Testis (tissue), 3 donors: ENCODE results near the gene CARHSP1. TPM values are rescaled to one million over a fixed set of nuclear protein-coding genes. Genes with fewer than 3 reads are reported as not detected.
A peak's percentile ranks its signal among the peaks of the same experiment; 100 is the strongest.

Experiments used
- DNase-seq: peaks from one replicate; pipeline ENCODE4 v3.0.0-alpha.2; 2019
- H3K27ac ChIP-seq, 2 donors: fragments of 200-600 bp; sonication (generic); one replicate each; pipeline ENCODE4 v1.5.1; 2019
- H3K27me3 ChIP-seq: fragments of 200-600 bp; sonication (generic); one replicate; pipeline ENCODE4 v1.5.1; 2019
- H3K36me3 ChIP-seq: fragments of 200-600 bp; sonication (generic); one replicate; pipeline ENCODE4 v1.5.1; 2017; ENCODE audit warnings: low read depth; ENCODE audit errors: missing control alignments
- H3K4me1 ChIP-seq: fragments of 200-600 bp; sonication (generic); one replicate; pipeline ENCODE4 v1.5.1; 2019
- H3K4me3 ChIP-seq, 2 donors: fragments of 200-600 bp; sonication (generic); one replicate each; pipeline ENCODE4 v1.5.1; 2017 to 2019
- H3K9me3 ChIP-seq: fragments of 200-600 bp; sonication (generic); one replicate; pipeline ENCODE4 v1.5.1; 2017
- CTCF ChIP-seq, 3 experiments: fragments of 450-650 bp in 2 of 3; fragments of 200-600 bp in 1 of 3; sonication (generic) in 1 of 3; IDR thresholded peaks; one replicate each; pipeline ENCODE4 v1.5.1; 2016 to 2019; ENCODE audit warnings: antibody characterized with exemption in 3 of 3, mild to moderate bottlenecking in 2 of 3, moderate library complexity in 1 of 3
- POLR2A ChIP-seq: fragments of 450-650 bp; IDR thresholded peaks from one replicate; pipeline ENCODE4 v1.6.1; 2017; ENCODE audit warnings: antibody characterized with exemption, mild to moderate bottlenecking, moderate library complexity
- WGBS, 2 donors: methylation state at CpG; one replicate each; pipeline ENCODE4 v1.1.5; 2018; 5-methylcytosine and 5-hydroxymethylcytosine counted together
- intact Hi-C: fragments of 100-400 bp; cut with DNase I; formaldehyde crosslinking; loops from one replicate; pipeline ENCODE4 v1.15.1; 2023; ENCODE audit warnings: low total_unique reads
- polyA plus RNA-seq: library from polyadenylated mRNA; stranded (reverse); fragments of 350-450 nt; fragmentation: Illumina TruSeq; extraction: RNeasy Lipid Tissue Mini Kit (QIAGEN cat#74804); gene quantifications from one replicate; pipeline ENCODE4 v1.2.3, GENCODE V29; 2014; ENCODE audit warnings: low read depth, low replicate concordance; ENCODE audit not compliant: insufficient read depth
- total RNA-seq, 2 donors: library from RNA; depleted of rRNA; stranded (reverse); fragments of >200 nt; gene quantifications; one replicate each; pipeline ENCODE4 v1.2.3, GENCODE V29; 2016

CARHSP1 gene
- total and polyA plus RNA-seq, 3 donors from 2014 or later: 241 to 457 (median 437) TPM

GRCh38 chr16:8887952-8888560 lies 19.2 kb upstream of the CARHSP1 start:
- no peaks in the 10 kb centered on the region for H3K27me3 ChIP-seq
- H3K9me3 ChIP-seq: no peaks in the 10 kb centered on the region
- H3K27ac ChIP-seq: no peak overlapping the region
- no peak overlapping the region for H3K4me3 ChIP-seq
- TF ChIP-seq CTCF (IDR thresholded peaks at IDR 0.05) (no peak), POLR2A (no peak)
- no peaks in the 10 kb centered on the region for H3K36me3 ChIP-seq
- intact Hi-C loops: loop anchor here (10.0 kb wide), 1 partner anchor 323 kb away; no protein-coding TSS in a partner anchor
- DNase-seq: peak; percentile 79
- peaks cover 17% of the 10 kb centered on the region for H3K4me1 ChIP-seq
- WGBS, 2 donors: 68 to 86% methylated on average over 9 to 16 of the region's 16 CpGs

- H3K27ac ChIP-seq: no peak overlapping the region
- intact Hi-C loops: loop anchor here (10.0 kb wide), 1 partner anchor 323 kb away; no protein-coding TSS in a partner anchor
- H3K9me3 ChIP-seq: no peaks in the 10 kb centered on the region
- WGBS, 2 donors: 90 to 91% methylated on average over 6 of the region's 6 CpGs
- H3K27me3 ChIP-seq: no peaks in the 10 kb centered on the region
- TF ChIP-seq CTCF (IDR thresholded peaks at IDR 0.05): no peak
- no peak for TF ChIP-seq POLR2A
- H3K4me1 ChIP-seq: peaks cover 17% of the 10 kb centered on the region
- H3K36me3 ChIP-seq: no peaks in the 10 kb centered on the region
- DNase-seq: no peak
- no peak overlapping the region for H3K4me3 ChIP-seq
Observed at GRCh38 chr16:8887431-8887765, 18.6 kb upstream of the CARHSP1 start.

GRCh38 chr16:8886593-8887430 lies 18.0 kb upstream of the CARHSP1 start:
- Histone ChIP-seq H3K27ac (no peak overlapping the region), H3K27me3 (no peaks in the 10 kb centered on the region), H3K9me3 (no peaks in the 10 kb centered on the region), H3K4me1 (peaks cover 11% of the 10 kb centered on the region), H3K4me3 (no peak overlapping the region), H3K36me3 (no peaks in the 10 kb centered on the region)
- 75 to 77% methylated on average over 19 of the region's 19 CpGs for WGBS, 2 donors
- TF ChIP-seq CTCF (IDR thresholded peaks at IDR 0.05) (no peak), POLR2A (no peak)
- intact Hi-C loops: loop anchor here (10.0 kb wide), 1 partner anchor 322 kb away; no protein-coding TSS in a partner anchor
- DNase-seq: no peak

GRCh38 chr16:8885674-8886592 lies 17.1 kb upstream of the CARHSP1 start:
- H3K4me1 ChIP-seq: peaks cover 5% of the 10 kb centered on the region
- H3K27me3 ChIP-seq: no peaks in the 10 kb centered on the region
- DNase-seq: no peak
- H3K27ac ChIP-seq: no peak overlapping the region
- intact Hi-C loops: loop anchor here (10.0 kb wide), 1 partner anchor 321 kb away; no protein-coding TSS in a partner anchor
- H3K9me3 ChIP-seq: no peaks in the 10 kb centered on the region
- H3K36me3 ChIP-seq: no peaks in the 10 kb centered on the region
- TF ChIP-seq POLR2A (no peak), CTCF (IDR thresholded peaks at IDR 0.05) (no peak)
- H3K4me3 ChIP-seq: no peak overlapping the region
- WGBS, 2 donors: 28 to 47% methylated on average over 12 to 20 of the region's 20 CpGs
